Fibroblast of the conjunctiva (primary cell): Measurements from ENCODE around the gene B3GNT5.

Source experiments
- DNase-seq: peaks from one replicate; pipeline ENCODE4 v3.0.0-alpha.2; 2010; ENCODE audit warnings: low read depth

Gene B3GNT5, protein sequence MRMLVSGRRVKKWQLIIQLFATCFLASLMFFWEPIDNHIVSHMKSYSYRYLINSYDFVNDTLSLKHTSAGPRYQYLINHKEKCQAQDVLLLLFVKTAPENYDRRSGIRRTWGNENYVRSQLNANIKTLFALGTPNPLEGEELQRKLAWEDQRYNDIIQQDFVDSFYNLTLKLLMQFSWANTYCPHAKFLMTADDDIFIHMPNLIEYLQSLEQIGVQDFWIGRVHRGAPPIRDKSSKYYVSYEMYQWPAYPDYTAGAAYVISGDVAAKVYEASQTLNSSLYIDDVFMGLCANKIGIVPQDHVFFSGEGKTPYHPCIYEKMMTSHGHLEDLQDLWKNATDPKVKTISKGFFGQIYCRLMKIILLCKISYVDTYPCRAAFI

DNA sequence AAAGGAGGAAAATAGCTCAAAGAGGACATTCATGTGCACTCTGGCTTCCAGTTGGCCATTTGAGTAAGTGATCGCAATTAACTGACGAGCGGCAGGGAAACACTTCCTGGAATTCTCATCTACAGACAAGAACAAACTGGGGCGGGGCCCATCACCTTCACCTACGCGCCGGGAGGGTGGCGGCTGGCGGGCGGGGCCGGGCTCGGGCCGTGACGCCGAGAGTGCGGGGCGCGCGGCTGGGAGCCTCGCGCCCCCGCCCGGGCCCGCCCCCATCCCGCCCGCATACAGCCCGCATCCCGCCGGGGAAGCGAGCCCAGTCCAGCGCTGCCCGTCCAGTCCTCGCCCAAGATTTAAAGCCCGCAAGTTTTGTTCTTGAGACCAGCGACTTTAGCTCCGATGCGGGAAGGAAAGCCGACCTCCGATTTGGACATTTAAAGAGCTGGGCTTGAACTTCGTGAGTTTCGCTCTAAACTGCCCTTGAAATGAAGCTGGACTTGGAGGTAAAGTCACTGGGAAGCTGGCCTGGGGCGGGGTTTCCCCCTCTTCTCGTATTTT, at the start of gene B3GNT5:
TSS of gene B3GNT5 (plus strand) at position 281 of the 555 bp plus-strand sequence. CDS start 16,546 bp downstream, outside the sequence.
- no peak for DNase-seq

DNA sequence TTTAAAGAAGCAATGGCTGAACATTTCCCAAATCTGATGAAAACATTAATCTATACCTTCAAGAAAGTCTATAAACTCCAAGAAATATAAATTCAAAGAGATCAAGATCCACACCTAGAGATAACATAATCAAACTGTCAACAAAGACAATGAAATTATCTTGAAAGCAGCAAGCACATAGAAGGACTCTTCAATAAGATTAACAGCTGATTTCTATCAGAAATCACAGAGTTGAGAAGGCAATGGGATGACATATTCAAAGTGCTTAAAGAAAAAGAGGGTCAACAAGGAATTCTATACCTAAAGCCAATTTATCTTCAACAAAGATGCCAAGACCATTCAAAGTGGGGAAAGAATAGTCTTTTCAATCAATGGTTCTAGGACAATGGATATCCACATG, 49.4 kb upstream of the B3GNT5 start:
- DNase-seq = no peak

DNA sequence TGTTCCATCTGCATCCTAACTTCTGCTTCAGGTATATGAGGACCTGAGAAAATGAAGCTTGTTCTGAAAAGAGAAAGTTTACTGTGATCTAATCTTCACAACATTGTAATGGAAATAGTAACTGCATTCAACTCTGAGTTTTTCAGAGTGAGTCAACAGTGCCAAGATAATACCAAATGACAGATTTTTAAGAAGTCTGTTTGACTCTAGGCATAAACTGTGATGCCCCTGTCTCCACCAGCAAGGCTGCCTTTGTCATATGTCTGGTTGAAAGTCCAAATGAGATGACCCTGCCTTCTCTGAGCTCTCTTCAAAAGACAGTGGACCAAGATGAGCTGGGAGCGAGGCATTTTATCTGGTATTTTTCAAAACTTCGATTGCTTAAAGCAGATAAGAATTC, 44.8 kb upstream of the B3GNT5 start:
- no peak for DNase-seq

DNA sequence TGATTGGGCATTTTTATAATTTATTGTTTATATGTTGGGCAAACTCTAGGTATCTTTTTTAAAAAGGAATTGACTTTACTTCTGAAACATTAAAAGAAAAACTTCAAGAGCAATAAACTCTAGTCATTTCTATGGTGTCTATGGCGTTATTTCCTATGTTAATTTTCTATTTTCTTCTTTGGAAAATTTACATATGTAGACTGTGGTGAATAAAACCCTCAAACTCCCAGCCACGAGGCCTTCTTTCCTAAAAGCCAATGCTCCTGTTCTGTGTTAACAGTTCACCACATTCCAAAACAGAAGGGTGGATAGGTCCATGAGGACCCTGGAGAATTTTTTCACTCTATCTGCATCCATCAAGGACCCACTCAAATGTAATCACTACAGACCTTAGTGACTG, 44.3 kb upstream of the B3GNT5 start:
- DNase-seq = no peak

DNA sequence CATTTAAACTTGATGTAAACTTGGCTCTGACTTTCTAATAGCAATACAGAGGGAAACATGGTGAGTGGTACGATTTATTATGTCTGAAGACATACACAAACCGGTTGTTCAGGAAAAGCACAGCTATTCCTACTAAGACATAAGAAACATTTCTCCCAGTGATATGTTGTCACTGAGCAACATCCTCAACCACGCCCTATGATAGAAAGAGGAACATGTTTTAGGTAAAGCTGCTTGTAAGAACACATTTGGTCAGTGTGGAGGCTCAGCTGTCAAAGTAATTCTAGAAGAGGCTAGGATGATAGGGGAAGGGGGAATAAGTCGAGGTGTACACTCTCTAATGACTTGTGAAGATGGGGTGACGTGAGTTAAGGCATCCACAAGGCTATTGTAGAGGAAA, 42.7 kb upstream of the B3GNT5 start:
- DNase-seq = no peak

DNA sequence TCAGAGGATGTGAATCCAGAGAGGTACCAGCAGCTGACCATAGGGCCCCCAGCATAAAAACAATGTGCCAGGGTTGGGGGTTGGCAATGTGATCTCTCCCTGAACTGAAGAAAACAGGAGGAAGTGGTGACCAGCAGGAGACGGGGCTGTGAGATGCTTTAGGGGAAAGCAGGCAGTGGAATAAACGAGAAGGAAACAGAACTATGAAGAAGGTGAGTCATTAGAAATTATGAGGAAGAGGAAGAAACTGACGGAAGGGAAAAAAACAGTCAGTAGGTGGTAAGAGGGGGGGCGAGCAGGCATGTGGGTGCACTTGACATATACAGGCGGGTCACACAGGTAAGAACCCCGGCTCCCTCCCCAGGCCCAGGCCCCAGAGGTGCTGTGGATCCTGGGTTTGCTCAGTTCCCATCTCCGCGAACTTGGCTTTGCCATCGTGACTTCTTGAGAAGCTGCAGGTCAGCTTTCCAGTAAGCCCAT, 42.2 kb upstream of the B3GNT5 start:
- DNase-seq = no peak

DNA sequence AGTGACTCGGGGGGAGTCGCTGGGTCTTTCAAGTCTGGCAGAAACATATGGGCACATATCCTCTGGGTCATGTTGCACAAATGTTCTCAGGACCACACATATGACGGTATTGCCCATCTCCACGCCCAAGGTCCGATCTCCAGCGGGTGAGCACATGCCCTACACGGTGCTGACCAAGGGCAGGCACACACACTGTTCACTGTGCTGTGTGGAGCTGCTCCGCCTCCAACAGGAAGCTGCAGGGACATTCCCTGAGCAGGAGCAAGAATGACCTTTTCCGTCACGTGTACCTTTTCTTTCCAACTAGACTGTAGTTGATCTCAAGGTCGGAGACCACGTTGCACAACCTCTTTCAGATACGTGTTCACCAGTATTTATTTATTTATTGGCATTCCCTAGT, 41.7 kb upstream of the B3GNT5 start:
- no peak for DNase-seq

DNA sequence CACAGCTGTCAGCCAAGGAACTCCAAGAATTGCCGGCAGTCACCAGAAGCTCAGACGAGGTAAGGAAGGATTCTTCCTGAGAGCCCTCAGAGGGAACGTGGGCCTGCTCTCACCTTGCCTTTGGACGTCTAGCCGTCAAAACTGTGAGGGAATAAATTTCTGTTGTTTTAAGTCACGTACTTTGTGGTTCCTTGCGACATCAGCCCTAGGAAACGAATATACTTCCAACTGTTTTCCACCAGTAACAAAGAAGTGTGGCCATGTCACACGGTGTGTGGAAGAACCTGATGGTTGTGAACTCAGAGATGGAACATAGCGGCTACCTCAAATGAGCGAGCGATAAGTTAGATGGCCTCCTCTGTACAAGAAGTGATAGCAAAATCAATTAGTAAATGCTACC, 41.0 kb upstream of the B3GNT5 start:
- DNase-seq = no peak

DNA sequence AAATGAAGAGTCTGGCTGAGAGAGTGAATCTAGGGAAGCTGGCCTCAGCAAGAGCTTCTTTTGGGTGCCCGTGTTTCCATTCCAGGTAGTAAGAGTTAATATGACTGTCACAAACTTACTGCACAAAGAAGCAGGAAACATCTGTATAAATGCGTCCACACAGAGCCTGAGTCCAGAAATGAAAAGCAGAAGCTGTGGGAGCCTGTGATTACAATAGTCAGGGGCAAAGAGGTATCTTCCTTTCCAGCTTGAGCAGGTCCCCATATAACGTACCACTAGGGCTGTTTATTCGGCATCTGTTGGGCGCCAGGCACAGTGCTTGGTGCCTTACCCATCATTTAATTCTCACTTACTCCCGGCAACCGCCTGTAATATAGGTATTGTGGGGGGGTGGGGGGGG, 40.5 kb upstream of the B3GNT5 start:
- DNase-seq = no peak

DNA sequence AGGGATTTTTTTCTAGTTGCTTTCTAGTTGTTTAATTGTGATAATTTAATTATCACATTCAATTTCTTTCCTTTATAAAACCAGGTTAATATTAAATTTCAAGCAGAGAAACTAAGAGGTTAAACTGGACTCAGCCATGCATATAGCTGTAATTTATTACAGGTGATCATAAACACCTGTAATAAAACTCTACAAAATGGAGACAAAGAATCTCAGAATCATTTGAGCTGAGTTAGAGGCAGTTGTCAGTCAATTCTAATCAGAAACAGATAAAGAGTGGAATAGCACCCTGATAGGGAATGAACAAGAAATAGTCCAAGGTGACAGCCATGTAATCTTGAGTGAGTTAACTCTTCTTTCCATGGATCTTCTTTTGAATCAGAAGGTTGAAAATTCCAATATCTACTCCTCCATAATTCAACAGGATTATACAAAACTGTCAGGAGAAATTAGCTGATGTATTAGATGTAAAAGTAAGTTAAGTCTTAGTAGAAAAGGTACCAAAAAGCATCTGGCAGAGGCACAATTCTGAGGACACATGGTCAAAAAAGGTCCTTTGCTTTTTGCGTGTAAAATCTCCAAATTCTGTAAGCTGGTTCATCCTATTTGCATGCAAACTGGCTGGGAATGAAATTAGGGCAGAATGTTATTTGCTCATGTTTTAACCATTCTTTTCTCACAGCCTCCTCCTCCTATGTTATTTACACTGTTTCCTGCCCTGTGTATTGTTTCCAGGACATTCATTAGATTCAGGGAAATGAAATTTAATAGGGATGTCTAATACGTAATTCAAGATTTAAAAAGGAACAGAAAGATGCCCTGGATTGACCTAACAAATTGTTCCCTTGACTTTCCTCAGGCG, 39.4 kb upstream of the B3GNT5 start:
- no peak for DNase-seq

DNA sequence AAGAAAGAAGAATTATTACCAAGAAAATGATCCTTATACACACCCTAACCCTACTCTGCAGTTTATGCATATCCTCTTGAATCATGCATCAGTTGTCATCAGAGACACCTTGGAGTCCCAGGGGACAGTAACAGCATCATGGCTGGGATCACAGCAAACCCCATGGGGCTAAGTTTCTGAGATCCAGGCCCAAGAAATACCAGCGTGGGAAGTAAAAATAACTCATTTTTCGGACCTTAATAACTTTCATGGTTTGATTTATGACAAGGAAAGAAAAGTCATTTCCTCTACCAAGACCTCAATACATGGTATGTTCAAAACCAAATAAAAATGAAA, 38.8 kb upstream of the B3GNT5 start:
- DNase-seq = no peak

DNA sequence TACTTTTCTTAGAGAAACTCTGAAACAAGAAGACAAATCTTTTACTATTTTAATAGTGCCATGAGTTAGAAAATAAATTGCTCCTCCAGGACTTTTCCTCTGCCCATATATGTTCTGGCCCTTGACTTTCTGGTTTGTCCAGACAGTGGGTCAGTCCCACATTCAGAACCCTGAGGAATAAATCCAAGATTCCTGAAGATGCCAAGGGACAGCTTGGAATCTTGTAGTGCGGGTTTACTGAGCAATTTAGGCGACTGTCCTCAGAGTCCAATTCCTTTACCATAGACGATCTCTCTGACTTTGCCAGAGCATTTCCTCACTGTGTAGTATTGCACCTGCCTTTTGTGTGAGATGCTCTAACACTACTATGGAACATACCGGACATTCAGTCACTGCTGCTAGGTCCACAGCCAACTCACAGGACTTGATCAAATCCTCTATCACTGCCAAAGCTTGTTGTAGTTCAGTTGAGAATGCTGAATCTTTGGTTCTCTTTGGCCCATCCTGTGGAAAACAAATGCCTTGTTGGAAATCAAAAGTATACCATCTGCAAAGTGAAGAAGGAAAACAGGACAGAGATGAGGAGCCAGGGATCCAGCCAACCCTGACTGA, 37.4 kb upstream of the B3GNT5 start:
- no peak for DNase-seq

DNA sequence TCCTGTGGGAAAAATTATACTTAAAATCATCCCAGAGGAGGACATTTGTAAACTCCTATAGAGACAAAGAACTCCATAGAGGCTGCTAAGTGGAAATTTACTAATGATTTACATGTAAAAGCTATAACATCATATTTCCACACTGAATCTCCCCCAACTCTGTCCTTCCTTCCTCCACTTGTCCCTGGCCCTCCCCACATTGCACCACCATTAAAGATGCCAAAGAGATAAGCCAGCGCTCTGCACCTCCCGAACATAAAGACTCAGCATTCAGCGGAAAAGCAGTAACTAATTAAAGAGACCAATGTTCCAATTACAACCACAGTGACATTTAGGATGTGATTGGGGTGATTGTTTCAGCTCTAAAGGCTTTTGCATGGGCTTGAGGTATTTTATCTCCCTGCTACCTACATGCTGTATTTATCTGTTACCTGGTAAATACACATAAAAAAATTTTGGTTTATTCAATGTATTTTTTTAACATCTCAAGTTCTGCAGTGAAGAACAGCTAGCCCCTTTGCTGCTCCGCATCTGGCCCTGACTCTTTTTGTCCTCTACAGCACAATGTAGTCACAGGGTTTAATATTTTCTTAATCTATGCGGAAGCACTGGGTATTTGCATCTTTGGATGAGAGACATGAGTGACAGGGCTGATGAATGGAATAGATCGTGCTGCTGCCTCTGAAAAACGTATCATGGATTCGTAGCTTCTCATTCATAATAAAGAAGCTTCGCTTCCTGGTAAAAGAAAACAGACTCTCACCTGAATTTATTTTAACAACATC, 35.3 kb upstream of the B3GNT5 start:
- DNase-seq = no peak

DNA sequence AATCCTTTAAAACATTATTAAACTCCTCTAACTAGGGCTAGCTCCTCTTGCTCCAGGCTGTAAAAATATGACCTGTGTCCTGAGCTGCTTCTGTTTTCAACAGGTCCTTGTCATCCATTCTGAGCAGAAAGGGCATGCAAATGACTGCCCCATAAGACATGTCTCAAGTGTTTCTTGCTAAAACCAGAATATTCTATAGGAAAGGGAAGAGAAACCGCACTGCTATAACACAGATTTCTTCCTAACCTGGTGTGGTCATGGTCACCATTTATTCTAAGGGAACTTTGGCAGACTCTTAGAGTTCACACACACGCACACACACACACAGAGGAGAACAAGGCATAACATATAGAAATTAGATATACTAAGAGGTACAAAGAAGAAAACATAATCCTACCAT, 34.2 kb upstream of the B3GNT5 start:
- no peak for DNase-seq

DNA sequence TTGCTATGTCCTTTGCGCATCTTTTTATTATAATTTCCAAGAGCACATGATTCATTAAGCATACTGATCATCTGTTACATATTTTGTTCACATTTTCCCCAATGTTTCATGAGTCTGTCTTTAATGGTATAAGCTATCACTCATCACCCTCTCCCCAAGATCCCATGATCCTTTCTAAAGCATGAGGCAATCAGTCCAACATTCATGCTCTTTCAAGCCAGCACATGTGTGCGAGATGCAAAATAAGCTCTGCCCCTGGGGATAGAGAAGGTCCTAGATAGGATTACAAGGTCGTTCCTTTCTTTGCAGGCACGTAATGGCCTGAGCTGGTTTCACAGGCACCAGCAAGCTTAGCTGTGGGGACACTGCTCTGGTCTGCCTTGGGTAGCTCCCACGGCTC, 32.2 kb upstream of the B3GNT5 start:
- peak; percentile 26 for DNase-seq

DNA sequence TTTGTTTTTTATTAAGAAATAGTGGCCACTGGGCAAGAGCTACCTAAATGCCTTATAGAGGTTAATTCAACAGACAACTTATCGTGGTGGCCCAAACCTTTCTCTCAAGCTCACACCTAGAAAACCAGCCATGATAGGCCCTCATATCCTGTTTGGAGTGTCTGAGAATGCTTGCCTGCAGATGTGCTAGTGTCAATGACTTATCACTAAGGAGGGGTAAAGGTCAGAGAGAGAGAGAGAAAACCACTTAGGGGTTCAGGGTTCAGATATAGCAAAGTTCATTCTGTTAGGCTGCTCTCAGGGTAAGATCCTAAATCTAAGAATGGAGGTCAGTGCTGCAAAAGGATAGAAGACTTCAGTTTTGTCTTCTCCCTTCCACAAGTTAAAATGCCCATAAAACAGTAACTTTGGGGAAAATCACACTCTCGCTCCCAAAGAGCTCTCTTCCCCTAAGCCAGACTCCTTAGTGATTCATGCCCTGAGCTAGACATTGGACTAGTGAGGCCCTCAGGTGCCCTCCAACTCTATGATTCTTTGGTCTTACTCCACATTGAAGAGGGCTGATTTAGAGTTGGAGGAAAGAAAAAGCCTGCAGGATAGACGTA, 30.3 kb upstream of the B3GNT5 start:
- DNase-seq = no peak

DNA sequence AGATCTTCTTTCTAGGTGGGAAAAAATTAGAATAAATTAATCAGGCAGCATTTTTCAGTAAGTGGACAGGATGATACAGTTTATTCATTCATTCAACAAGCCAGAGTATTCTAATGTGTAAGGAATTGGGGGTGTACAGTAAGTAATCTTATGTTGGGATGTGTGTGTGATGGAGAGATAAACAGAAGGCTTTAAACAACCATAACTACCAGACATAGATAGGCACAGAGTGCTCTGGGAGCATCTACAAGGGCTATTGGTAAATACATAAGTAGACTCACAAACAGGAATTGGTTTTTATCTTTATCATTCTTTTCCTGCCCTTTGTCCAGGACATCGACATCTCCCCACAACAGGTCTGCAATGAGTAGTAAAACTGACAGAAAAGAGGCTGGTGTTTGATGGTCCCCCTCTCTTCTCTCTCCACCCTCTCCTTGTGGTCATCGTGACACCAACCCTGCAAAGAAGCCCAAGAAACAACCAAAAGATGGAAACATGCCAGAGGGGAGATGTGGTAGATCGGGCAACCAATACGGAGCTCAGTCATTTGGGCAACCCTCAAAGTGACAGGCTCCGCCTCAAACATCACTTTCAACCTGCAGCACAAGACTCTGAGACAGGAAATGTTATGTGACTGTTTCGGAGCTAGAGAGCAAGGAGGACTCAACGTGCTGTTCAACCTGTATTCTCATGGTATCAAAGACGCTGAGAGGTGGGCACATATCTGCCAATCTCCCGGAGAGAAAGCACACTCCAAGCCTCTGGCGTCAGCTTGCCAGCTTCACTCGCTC, 28.7 kb upstream of the B3GNT5 start:
- DNase-seq = no peak

DNA sequence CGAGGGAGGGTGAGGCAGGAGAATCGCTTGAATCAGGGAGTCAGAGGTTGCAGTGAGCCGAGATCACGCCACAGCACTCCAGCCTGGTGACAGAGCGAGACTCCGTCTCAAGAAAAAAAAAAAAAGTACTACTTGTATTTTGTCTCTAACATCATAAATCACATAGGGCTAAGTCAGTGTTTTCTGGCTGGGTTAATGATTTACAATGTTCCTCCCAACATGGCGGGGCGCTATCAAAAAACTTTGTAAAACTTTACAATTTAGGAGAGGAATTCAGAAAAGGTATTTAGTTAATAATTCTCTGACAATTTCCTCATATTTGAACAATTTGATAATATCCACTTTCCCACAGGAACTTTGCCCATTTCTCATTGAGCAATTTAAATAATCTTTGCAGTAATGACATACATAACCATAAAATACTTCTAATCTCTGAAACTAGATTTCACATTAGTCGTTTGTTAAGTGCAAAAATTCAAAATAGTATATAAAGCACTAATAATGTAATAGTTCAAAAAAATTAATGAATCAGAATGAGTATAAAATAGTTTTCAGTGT, 26.6 kb upstream of the B3GNT5 start:
- no peak for DNase-seq

DNA sequence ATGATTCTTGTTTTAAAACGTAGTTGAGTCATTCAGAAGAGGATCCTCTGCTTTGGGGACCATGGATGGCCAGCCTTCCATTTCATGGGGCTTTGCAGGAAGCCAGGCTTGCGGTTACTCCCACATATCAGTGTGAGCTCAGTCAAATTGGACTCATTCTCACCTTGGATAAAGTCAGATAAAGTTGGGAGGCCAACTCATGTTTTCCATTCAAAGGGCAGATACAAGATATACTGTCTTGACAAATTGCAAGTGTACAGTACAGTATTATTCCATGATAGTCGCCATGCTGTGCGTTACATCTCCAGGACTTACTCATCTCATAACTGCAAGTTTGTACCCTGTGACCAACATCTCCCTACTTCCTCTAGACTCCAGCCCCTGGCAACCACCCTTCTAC, 25.5 kb upstream of the B3GNT5 start:
- DNase-seq = no peak

DNA sequence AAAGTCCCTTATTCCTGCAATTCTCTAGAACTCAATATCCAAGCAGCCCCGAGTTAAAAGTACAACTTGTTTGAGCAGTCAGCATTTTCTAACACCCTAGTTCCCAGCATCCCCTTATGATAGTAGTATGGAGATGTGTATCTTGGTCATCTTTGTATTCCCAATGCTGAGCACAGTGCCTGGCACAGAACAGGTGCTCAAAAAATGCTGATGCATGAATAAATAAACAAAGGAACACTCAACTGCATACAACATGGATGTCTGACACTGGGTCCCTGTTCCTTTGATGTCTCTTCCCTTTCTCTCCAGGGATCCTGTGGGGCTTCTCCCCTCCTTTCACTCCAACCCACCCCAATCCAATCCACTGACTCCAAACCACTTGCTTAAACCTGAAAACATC, 23.9 kb upstream of the B3GNT5 start:
- no peak for DNase-seq
